Neuron (in vitro differentiated cells): ENCODE results near the gene TNFRSF1A.
"Not testable (repeated sequence)": the region's sequence is repeated elsewhere in the genome, so short reads cannot be mapped to it uniquely, and the experiment has no call there.

Experiments used
- H2AFZ ChIP-seq: one replicate; pipeline ENCODE4 v1.6.1; 2013; ENCODE audit warnings: low read depth, mild to moderate bottlenecking, inconsistent platforms, low read length, moderate library complexity
- H3K27me3 ChIP-seq: one replicate; pipeline ENCODE4 v1.6.1; 2013; ENCODE audit warnings: low read length; ENCODE audit not compliant: insufficient read depth
- H3K36me3 ChIP-seq: one replicate; pipeline ENCODE4 v1.6.1; 2013; ENCODE audit warnings: low read length; ENCODE audit not compliant: insufficient read depth
- H3K4me1 ChIP-seq: one replicate; pipeline ENCODE4 v1.6.1; 2013; ENCODE audit warnings: low read length; ENCODE audit not compliant: insufficient read depth
- H3K4me3 ChIP-seq: 2 replicates; pipeline ENCODE4 v1.5.1; 2013; ENCODE audit warnings: mild to moderate bottlenecking, low read length, moderate library complexity
- H3K9me3 ChIP-seq: one replicate; pipeline ENCODE4 v1.6.1; 2013; ENCODE audit warnings: low read length

The TNFRSF1A gene

GRCh38 chr12:6358881-6359280 is 17.0 kb upstream of the TNFRSF1A start:
- Histone ChIP-seq H3K27me3 (no peaks in the 10 kb centered on the region), H2AFZ (no peak overlapping the region), H3K9me3 (no peaks in the 10 kb centered on the region), H3K4me1 (no peaks in the 10 kb centered on the region), H3K36me3 (no peaks in the 10 kb centered on the region), H3K4me3 (no peak overlapping the region)

GRCh38 chr12:6356374-6356820 is 14.5 kb upstream of the TNFRSF1A start:
- Histone ChIP-seq H3K4me3 (no peak overlapping the region), H3K36me3 (no peaks in the 10 kb centered on the region), H3K4me1 (peaks cover 6% of the 10 kb centered on the region), H3K9me3 (no peaks in the 10 kb centered on the region), H2AFZ (no peak overlapping the region), H3K27me3 (no peaks in the 10 kb centered on the region)

GRCh38 chr12:6355491-6356373 is 13.9 kb upstream of the TNFRSF1A start:
- Histone ChIP-seq H3K4me3 (no peak overlapping the region), H3K9me3 (no peaks in the 10 kb centered on the region), H3K27me3 (no peaks in the 10 kb centered on the region), H3K36me3 (no peaks in the 10 kb centered on the region), H2AFZ (no peak overlapping the region), H3K4me1 (peaks cover 6% of the 10 kb centered on the region)

GRCh38 chr12:6354495-6355393 is 12.9 kb upstream of the TNFRSF1A start:
- H3K36me3 ChIP-seq: no peaks in the 10 kb centered on the region
- H3K4me3 ChIP-seq: no peak overlapping the region
- no peaks in the 10 kb centered on the region for H3K9me3 ChIP-seq
- H3K4me1 ChIP-seq: peaks cover 6% of the 10 kb centered on the region
- no peak overlapping the region for H2AFZ ChIP-seq
- H3K27me3 ChIP-seq: no peaks in the 10 kb centered on the region

GRCh38 chr12:6352193-6353173 is 10.6 kb upstream of the TNFRSF1A start:
- Histone ChIP-seq H3K9me3 (no peaks in the 10 kb centered on the region), H3K4me3 (no peak overlapping the region), H3K36me3 (no peaks in the 10 kb centered on the region), H2AFZ (no peak overlapping the region), H3K4me1 (peaks cover 6% of the 10 kb centered on the region), H3K27me3 (no peaks in the 10 kb centered on the region)

GRCh38 chr12:6351622-6352021 is 9.7 kb upstream of the TNFRSF1A start:
- Histone ChIP-seq H3K4me3 (no peak overlapping the region), H3K4me1 (peaks cover 6% of the 10 kb centered on the region), H2AFZ (no peak overlapping the region), H3K36me3 (no peaks in the 10 kb centered on the region), H3K9me3 (no peaks in the 10 kb centered on the region), H3K27me3 (no peaks in the 10 kb centered on the region)

GRCh38 chr12:6347367-6348338 is 5.8 kb upstream of the TNFRSF1A start:
- Histone ChIP-seq H3K36me3 (no peaks in the 10 kb centered on the region), H3K4me1 (peaks cover 1% of the 10 kb centered on the region), H3K4me3 (no peak overlapping the region), H3K9me3 (no peaks in the 10 kb centered on the region), H3K27me3 (no peaks in the 10 kb centered on the region), H2AFZ (no peak overlapping the region)

- Histone ChIP-seq H3K4me1 (peaks cover 7% of the 10 kb centered on the region), H3K27me3 (no peaks in the 10 kb centered on the region), H3K9me3 (no peaks in the 10 kb centered on the region), H3K36me3 (no peaks in the 10 kb centered on the region), H3K4me3 (no peak overlapping the region), H2AFZ (no peak overlapping the region)
Measured at GRCh38 chr12:6346942-6347341, 5.1 kb upstream of the TNFRSF1A start.

- Histone ChIP-seq H3K4me1 (peaks cover 7% of the 10 kb centered on the region), H2AFZ (no peak overlapping the region), H3K4me3 (no peak overlapping the region), H3K36me3 (no peaks in the 10 kb centered on the region), H3K9me3 (no peaks in the 10 kb centered on the region), H3K27me3 (no peaks in the 10 kb centered on the region)
Measured at GRCh38 chr12:6346235-6346832, 4.5 kb upstream of the TNFRSF1A start.

GRCh38 chr12:6345319-6346091 is 3.6 kb upstream of the TNFRSF1A start:
- Histone ChIP-seq H3K4me1 (peaks cover 11% of the 10 kb centered on the region), H3K36me3 (no peaks in the 10 kb centered on the region), H2AFZ (no peak overlapping the region), H3K27me3 (no peaks in the 10 kb centered on the region), H3K4me3 (no peak overlapping the region), H3K9me3 (no peaks in the 10 kb centered on the region)

- H3K4me3 ChIP-seq, H3K9me3 ChIP-seq, H3K27me3 ChIP-seq, H2AFZ ChIP-seq, H3K36me3 ChIP-seq: not testable (repeated sequence)
- peaks cover 24% of the 10 kb centered on the region for H3K4me1 ChIP-seq
Measured at GRCh38 chr12:6344101-6344660, 2.3 kb upstream of the TNFRSF1A start.
